A549 (cell line): ENCODE results near the gene SEPTIN1. TPM values are rescaled to one million over a fixed set of nuclear protein-coding genes. Genes with fewer than 3 reads are reported as not detected.

Experiments used
- ATAC-seq, 2 experiments: fragments of 200-7000 bp in 1 of 2; fragments of >200 bp in 1 of 2; cut with Nextera tagmentation in 1 of 2; cut with Tn5 transposase in 1 of 2; 3 replicates each; pipeline versions ENCODE4 v1.8.0 to v1.9.1; 2018 to 2020; ENCODE audit warnings: mild to moderate bottlenecking in 1 of 2, moderate library complexity in 1 of 2
- CTCF ChIA-PET: fragments of 300-600 bp; sonication (Branson Sonifier 250); formaldehyde crosslinking; extraction: SDS; loops from one replicate; lab custom pipeline; 2021; ENCODE audit warnings: antibody characterized with exemption, inconsistent platforms; lab: Yijun Ruan, JAX
- POLR2A ChIA-PET: fragments of 350-600 bp; formaldehyde crosslinking; extraction: SDS; loops from one replicate; lab custom pipeline; 2021; ENCODE audit warnings: antibody characterized with exemption, inconsistent platforms; lab: Yijun Ruan, JAX
- DNase-seq, 2 experiments: peaks; one replicate each; pipeline versions ENCODE4 v3.0.0 to v3.0.0-alpha.2; 2011 to 2016; ENCODE audit warnings: low read depth in 1 of 2, low spot score in 1 of 2
- FAIRE-seq: peaks from 2 replicates; lab custom pipeline; 2011; peaks lifted over from hg19 to GRCh38; lab: Jason Lieb, UNC
- H3K27ac ChIP-seq, 2 experiments: fragments of >200 bp; sonication (Bioruptor Twin); formaldehyde crosslinking; 3 replicates each; pipeline ENCODE4 v1.5.1; 2016 to 2017
- H3K4me1 ChIP-seq: fragments of >200 bp; sonication (Bioruptor Twin); formaldehyde crosslinking; 3 replicates; pipeline ENCODE4 v1.6.1; 2016
- H3K4me2 ChIP-seq: fragments of >200 bp; sonication (Bioruptor Twin); formaldehyde crosslinking; 3 replicates; pipeline ENCODE4 v1.6.1; 2016
- H3K4me3 ChIP-seq: fragments of >200 bp; sonication (Bioruptor Twin); formaldehyde crosslinking; 3 replicates; pipeline ENCODE4 v1.5.1; 2016
- H3K9me3 ChIP-seq: fragments of >200 bp; sonication (Bioruptor Twin); formaldehyde crosslinking; 3 replicates; pipeline ENCODE4 v1.6.1; 2016
- CHD2 ChIP-seq: fragments of 150-350 bp; IDR thresholded peaks from 2 replicates; pipeline ENCODE4 v1.6.1; 2014; ENCODE audit warnings: low read length; ENCODE audit not compliant: partially characterized antibody
- E2F6 ChIP-seq: IDR thresholded peaks from 2 replicates; pipeline ENCODE4 v1.6.1; 2012; ENCODE audit warnings: low read depth, borderline replicate concordance
- EHMT2 ChIP-seq: fragments of 200-600 bp; sonication (generic); IDR thresholded peaks from 2 replicates; pipeline ENCODE4 v1.6.1; 2016; ENCODE audit warnings: antibody characterized with exemption, low read depth, mild to moderate bottlenecking, moderate library complexity
- EP300 ChIP-seq, 2 experiments: fragments of >200 bp; sonication (Bioruptor Twin); formaldehyde crosslinking; IDR thresholded peaks; 2 replicates in 1 of 2; 3 replicates in 1 of 2; pipeline ENCODE4 v1.6.1; 2016 to 2017
- HMGXB4 ChIP-seq: fragments of 250-450 bp; sonication (Bioruptor Pico); IDR thresholded peaks from 2 replicates; pipeline ENCODE4 v1.5.0; 2021; ENCODE audit warnings: mild to moderate bottlenecking, moderate library complexity, borderline replicate concordance
- MAZ ChIP-seq: fragments of 150-350 bp; IDR thresholded peaks from 2 replicates; pipeline ENCODE4 v1.6.1; 2014; ENCODE audit warnings: antibody characterized with exemption, low read depth, low read length, borderline replicate concordance
- PHF8 ChIP-seq: fragments of 200-600 bp; sonication (generic); IDR thresholded peaks from 2 replicates; pipeline ENCODE4 v1.6.1; 2016; ENCODE audit warnings: low read depth, mild to moderate bottlenecking, antibody characterized with exemption, moderate library complexity, borderline replicate concordance
- POLR2A ChIP-seq: IDR thresholded peaks from 2 replicates; pipeline ENCODE4 v1.6.1; 2012; ENCODE audit warnings: mild to moderate bottlenecking, low read length
- POLR2AphosphoS2 ChIP-seq: conservative IDR thresholded peaks from 2 replicates; pipeline ENCODE4 v1.6.1; 2012; ENCODE audit warnings: low read length, improper control_type of control experiment, inconsistent platforms
- RNF2 ChIP-seq: fragments of 200-600 bp; sonication (generic); IDR thresholded peaks from 2 replicates; pipeline ENCODE4 v1.6.1; 2016; ENCODE audit warnings: low read depth, mild to moderate bottlenecking, antibody characterized with exemption, moderate library complexity, borderline replicate concordance
- SREBF2 ChIP-seq: fragments of 450-650 bp; IDR thresholded peaks from 2 replicates; pipeline ENCODE4 v1.6.1; 2014; ENCODE audit warnings: mild to moderate bottlenecking, moderate library complexity
- TP53 ChIP-seq: fragments of 250-450 bp; sonication (Bioruptor Pico); IDR thresholded peaks from 2 replicates; pipeline ENCODE4 v1.5.0; 2021; ENCODE audit warnings: mild to moderate bottlenecking, moderate library complexity
- ZNF302 ChIP-seq: fragments of 250-450 bp; sonication (Bioruptor Pico); IDR thresholded peaks from 2 replicates; pipeline ENCODE4 v1.9.0; 2021; ENCODE audit warnings: inconsistent platforms, mild to moderate bottlenecking, moderate library complexity
- ZSCAN20 ChIP-seq: fragments of 250-450 bp; sonication (Bioruptor Pico); IDR thresholded peaks from 2 replicates; pipeline ENCODE4 v1.8.0; 2022; ENCODE audit warnings: mild to moderate bottlenecking, moderate library complexity
- WGBS: methylation state at CpG from one replicate; pipeline ENCODE4 v1.1.6; 2017; ENCODE audit errors: missing lambda C conversion rate; 5-methylcytosine and 5-hydroxymethylcytosine counted together
- polyA plus RNA-seq, 4 experiments: library from polyadenylated mRNA; depleted of rRNA in 3 of 4; stranded (reverse); fragments of >200 nt; fragmentation: RNase III in 1 of 4; extraction: RNeasy Plus Mini Kit Qiagen cat#74134 plus additional on column Dnase treatment in 1 of 4; gene quantifications; 2 replicates in 3 of 4; 3 replicates in 1 of 4; pipeline ENCODE4 v1.2.3, GENCODE V29; 2011 to 2017

Gene SEPTIN1
- polyA plus RNA-seq, 2 of the 4 experiments (the other 2 are of a cell fraction) = 0.17 to 0.65 TPM

- ChIA-PET POLR2A (interaction anchor here (1.3 to 2.2 kb wide), 2 partner anchors 16 to 63 kb away, joined by 3 to 17 read pairs; partner anchors contain the start of gene TBC1D10B), CTCF (interaction anchor here (0.8 to 1.2 kb wide), 4 partner anchors 12 to 54 kb away, joined by 3 to 4 read pairs (median 3); partner anchors contain the start of genes TBC1D10B and ZNF771)
- no peak for DNase-seq
- no peaks in the 10 kb centered on the region for H3K9me3 ChIP-seq
- H3K4me1 ChIP-seq = peaks cover 50% of the 10 kb centered on the region
- peak overlapping the region; percentile 70 for H3K4me3 ChIP-seq
- peak; percentile 15 to 54 for ATAC-seq
- WGBS = 2% methylated on average over 35 of the region's 36 CpGs
- TF ChIP-seq RNF2 (no peak), EP300 (IDR thresholded peaks at IDR 0.05) (no peak), CHD2 (no peak), SREBF2 (no peak), PHF8 (peak; percentile 34; the same call in 1 of the 2 replicates), TP53 (no peak), EHMT2 (no peak), HMGXB4 (CRISPR knock-in tag) (0 out of 2 replicates have a peak, but pooled peaks have one; percentile 41)
- TF ChIP-seq, all 56 proteins: peak for 2
- Histone ChIP-seq H3K4me2 (peak overlapping the region; percentile 72), H3K27ac (peak overlapping the region; percentile 87 to 96)
- FAIRE-seq = no peak
These were observed 27.8 kb downstream of the SEPTIN1 start for GRCh38 chr16:30354423-30355143.

- Histone ChIP-seq H3K9me3 (no peaks in the 10 kb centered on the region), H3K4me3 (peak overlapping the region; percentile 70; the same call in 2 of the 3 replicates), H3K4me2 (peak overlapping the region; percentile 72), H3K27ac (peak overlapping the region in 1 of 2 experiments; percentile 96; a peak in 3 of 6 replicates), H3K4me1 (peaks cover 50% of the 10 kb centered on the region)
- DNase-seq (no peak), FAIRE-seq (no peak), ATAC-seq (no peak)
- TF ChIP-seq POLR2A = no peak
- TF ChIP-seq MAZ = no peak
- no peak for TF ChIP-seq E2F6
- no peak for TF ChIP-seq POLR2AphosphoS2
- TF ChIP-seq ZNF302 (CRISPR knock-in tag) = no peak
- TF ChIP-seq EHMT2 = no peak
- no peak for TF ChIP-seq ZSCAN20 (CRISPR knock-in tag)
- whole genome bisulfite sequencing = 92% methylated on average over 21 of the region's 23 CpGs
- POLR2A ChIA-PET = interaction anchor here (2.2 kb wide), 1 partner anchor 17 kb away, joined by 17 read pairs; the partner anchor contains the start of gene TBC1D10B
- CTCF ChIA-PET = interaction anchor here (1.1 to 2.4 kb wide), 2 partner anchors 55 to 56 kb away, joined by 3 to 6 read pairs; no protein-coding TSS in a partner anchor
These were observed 28.8 kb downstream of the SEPTIN1 start for GRCh38 chr16:30353438-30354129.

GRCh38 chr16:30352488-30353401, 29.6 kb downstream of the SEPTIN1 start:
- FAIRE-seq = no peak
- CTCF ChIA-PET = interaction anchor here (0.8 to 2.4 kb wide), 2 partner anchors 11 to 56 kb away, joined by 3 to 6 read pairs; no protein-coding TSS in a partner anchor
- Histone ChIP-seq H3K27ac (peak overlapping the region; percentile 32 to 96; a peak in 4 of 6 replicates), H3K4me2 (peak overlapping the region; percentile 46), H3K4me3 (no peak overlapping the region)
- POLR2A ChIA-PET = interaction anchor here (1.2 kb wide), 1 partner anchor 17 kb away, joined by 3 read pairs; no protein-coding TSS in a partner anchor
- TF ChIP-seq EP300 (IDR thresholded peaks at IDR 0.05) = no peak
- TF ChIP-seq, all 56 proteins: peak for 0
- peaks cover 50% of the 10 kb centered on the region for H3K4me1 ChIP-seq
- no peaks in the 10 kb centered on the region for H3K9me3 ChIP-seq
- DNase-seq (no peak), ATAC-seq (no peak)
- WGBS = 90% methylated on average over 14 of the region's 14 CpGs
